Endodermal cell (in vitro differentiated cells): Measurements from ENCODE around the gene TIFAB. TPM values are rescaled to one million over a fixed set of nuclear protein-coding genes. Genes with fewer than 3 reads are reported as not detected.

ENCODE experiments used
- DNase-seq: peaks from one replicate; pipeline ENCODE4 v3.0.0-alpha.2; 2017
- H3K27ac ChIP-seq: 2 replicates; pipeline ENCODE4 v1.5.1; 2013; ENCODE audit warnings: mild to moderate bottlenecking, low read depth, low read length, moderate library complexity
- H3K27me3 ChIP-seq: 2 replicates; pipeline ENCODE4 v1.6.1; 2013; ENCODE audit warnings: mild to moderate bottlenecking, low read length, moderate library complexity; ENCODE audit not compliant: insufficient read depth, control insufficient read depth, poor library complexity, severe bottlenecking
- H3K36me3 ChIP-seq: 2 replicates; pipeline ENCODE4 v1.7.0; 2013; ENCODE audit warnings: mild to moderate bottlenecking, low read length, moderate library complexity; ENCODE audit not compliant: control insufficient read depth, insufficient read depth
- H3K4me1 ChIP-seq: one replicate; pipeline ENCODE4 v1.7.0; 2013; ENCODE audit warnings: low read length; ENCODE audit not compliant: control insufficient read depth, insufficient read depth
- H3K4me3 ChIP-seq: 2 replicates; pipeline ENCODE4 v1.5.1; 2013; ENCODE audit warnings: mild to moderate bottlenecking, low read length, moderate library complexity
- H3K9ac ChIP-seq: 2 replicates; pipeline ENCODE4 v1.6.1; 2013; ENCODE audit warnings: mild to moderate bottlenecking, low read length, moderate library complexity; ENCODE audit not compliant: poor library complexity, severe bottlenecking; ENCODE audit errors: extremely low read depth
- H3K9me3 ChIP-seq: 2 replicates; pipeline ENCODE4 v1.6.1; 2013; ENCODE audit warnings: mild to moderate bottlenecking, low read length, moderate library complexity; ENCODE audit not compliant: control insufficient read depth
- H3K27ac Mint-ChIP-seq: 2 replicates; pipeline ENCODE4 v1.8.0; 2020; ENCODE audit warnings: mixed read lengths
- H3K27me3 Mint-ChIP-seq: 2 replicates; pipeline ENCODE4 v1.8.0; 2021; ENCODE audit warnings: mild to moderate bottlenecking, mixed read lengths; ENCODE audit not compliant: insufficient read depth
- H3K36me3 Mint-ChIP-seq: 2 replicates; pipeline ENCODE4 v1.8.0; 2020; ENCODE audit warnings: low read depth, mixed read lengths
- H3K4me1 Mint-ChIP-seq: 2 replicates; pipeline ENCODE4 v1.8.0; 2020; ENCODE audit warnings: mixed read lengths
- H3K4me3 Mint-ChIP-seq: 2 replicates; pipeline ENCODE4 v1.8.0; 2020; ENCODE audit warnings: mild to moderate bottlenecking, moderate library complexity, mixed read lengths
- H3K9me3 Mint-ChIP-seq: 2 replicates; pipeline ENCODE4 v1.8.0; 2020; ENCODE audit warnings: mild to moderate bottlenecking, mixed read lengths
- WGBS, 2 experiments: methylation state at CpG; one replicate each; pipeline versions ENCODE4 v1.1.5 to v1.1.7; 2013; ENCODE audit warnings: missing lambda C conversion rate in 2 of 2, mixed read lengths in 1 of 2; ENCODE audit not compliant: insufficient coverage in 1 of 2, insufficient read length in 1 of 2; 5-methylcytosine and 5-hydroxymethylcytosine counted together
- total RNA-seq, 2 donors: library from RNA; stranded (reverse); fragmentation: NEBNext Ultra II Directional in 1 of 2; extraction: Animal tissue kit (Norgen Biotek cat#: 25700) in 1 of 2; gene quantifications; 2 replicates in 1 of 2; 3 replicates in 1 of 2; pipeline ENCODE4 v1.2.1, GENCODE V29; 2021
- TF ChIP-seq, protein P1 (sequence below): fragments of 200-600 bp; sonication (generic); conservative IDR thresholded peaks from 2 replicates; pipeline ENCODE4 v1.5.0; 2021; ENCODE audit warnings: antibody characterized with exemption, mild to moderate bottlenecking

TIFAB gene
- total RNA-seq, 2 donors from 2014 or later: not detected

DNA sequence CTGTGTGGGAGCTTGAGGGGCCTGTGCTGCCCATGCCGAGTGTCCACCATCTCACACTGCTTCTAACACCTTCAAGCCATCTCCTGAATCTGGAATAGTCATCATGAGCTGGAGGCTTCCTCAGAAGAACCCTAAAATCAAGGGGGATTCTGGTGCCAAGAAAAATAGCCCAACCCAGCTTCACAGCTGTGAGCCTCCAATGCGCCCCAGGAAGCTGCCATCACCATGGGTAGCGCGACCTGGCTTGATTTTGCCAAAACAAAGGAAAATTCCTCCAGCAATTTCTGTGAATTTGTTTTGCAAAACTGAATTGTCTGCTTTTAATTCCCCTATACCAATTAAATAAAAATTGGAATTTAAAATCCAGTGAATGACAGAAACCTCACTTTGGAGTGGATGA is 6.2 kb upstream of the TIFAB start:
- Mint-ChIP-seq H3K36me3 (no peaks in the 10 kb centered on the region), H3K27me3 (peaks cover 85% of the 10 kb centered on the region), H3K9me3 (no peaks in the 10 kb centered on the region), H3K4me3 (no peak overlapping the region), H3K4me1 (peaks cover 4% of the 10 kb centered on the region), H3K27ac (no peak overlapping the region)
- H3K27me3 ChIP-seq: peaks cover 84% of the 10 kb centered on the region
- no peak overlapping the region for H3K4me3 ChIP-seq
- TF ChIP-seq, protein P1, sequence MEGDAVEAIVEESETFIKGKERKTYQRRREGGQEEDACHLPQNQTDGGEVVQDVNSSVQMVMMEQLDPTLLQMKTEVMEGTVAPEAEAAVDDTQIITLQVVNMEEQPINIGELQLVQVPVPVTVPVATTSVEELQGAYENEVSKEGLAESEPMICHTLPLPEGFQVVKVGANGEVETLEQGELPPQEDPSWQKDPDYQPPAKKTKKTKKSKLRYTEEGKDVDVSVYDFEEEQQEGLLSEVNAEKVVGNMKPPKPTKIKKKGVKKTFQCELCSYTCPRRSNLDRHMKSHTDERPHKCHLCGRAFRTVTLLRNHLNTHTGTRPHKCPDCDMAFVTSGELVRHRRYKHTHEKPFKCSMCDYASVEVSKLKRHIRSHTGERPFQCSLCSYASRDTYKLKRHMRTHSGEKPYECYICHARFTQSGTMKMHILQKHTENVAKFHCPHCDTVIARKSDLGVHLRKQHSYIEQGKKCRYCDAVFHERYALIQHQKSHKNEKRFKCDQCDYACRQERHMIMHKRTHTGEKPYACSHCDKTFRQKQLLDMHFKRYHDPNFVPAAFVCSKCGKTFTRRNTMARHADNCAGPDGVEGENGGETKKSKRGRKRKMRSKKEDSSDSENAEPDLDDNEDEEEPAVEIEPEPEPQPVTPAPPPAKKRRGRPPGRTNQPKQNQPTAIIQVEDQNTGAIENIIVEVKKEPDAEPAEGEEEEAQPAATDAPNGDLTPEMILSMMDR: no peak
- DNase-seq: no peak
- 97 to 100% methylated on average over 3 to 4 of the region's 4 CpGs for WGBS, 2 experiments
- H3K9me3 ChIP-seq: no peaks in the 10 kb centered on the region
- no peaks in the 10 kb centered on the region for H3K36me3 ChIP-seq
- H3K4me1 ChIP-seq: no peaks in the 10 kb centered on the region
- no peak overlapping the region for H3K27ac ChIP-seq
- H3K9ac ChIP-seq: no peak overlapping the region

DNA sequence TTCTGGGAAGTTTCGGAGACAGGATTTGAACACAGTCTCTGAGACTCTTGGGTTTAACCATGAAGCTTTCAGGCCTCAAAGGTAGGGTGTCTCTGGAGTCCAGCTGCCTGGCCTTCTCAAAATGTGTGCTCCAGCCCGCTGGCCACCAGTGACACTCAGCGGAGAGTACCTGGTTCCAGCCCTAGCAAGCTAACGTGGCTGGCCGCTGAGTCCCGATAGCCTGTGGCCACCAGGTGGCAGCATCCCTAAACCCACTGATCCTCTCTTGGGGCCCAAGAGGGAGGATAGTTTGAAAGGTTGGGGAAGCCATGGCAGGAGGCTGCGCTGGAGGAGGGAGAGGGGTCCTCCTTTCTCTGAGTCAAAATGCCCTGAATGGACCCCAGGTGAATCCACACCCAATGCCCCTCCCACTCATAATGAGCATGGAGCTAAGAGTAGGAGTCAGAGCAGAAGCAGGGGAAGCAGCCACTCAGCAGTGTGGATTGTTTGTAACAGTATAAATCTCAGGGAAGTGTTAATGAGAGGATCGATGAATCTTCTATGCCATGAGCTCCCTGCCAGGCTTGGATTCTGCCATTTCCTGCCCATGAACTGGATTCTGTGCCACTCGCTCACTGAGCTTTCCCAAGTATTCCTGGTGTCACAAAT is 5.4 kb upstream of the TIFAB start:
- H3K27me3 Mint-ChIP-seq: peaks cover 84% of the 10 kb centered on the region
- no peaks in the 10 kb centered on the region for H3K36me3 Mint-ChIP-seq
- 52 to 100% methylated on average over 2 to 9 of the region's 9 CpGs for WGBS, 2 experiments
- H3K27ac Mint-ChIP-seq: no peak overlapping the region
- Histone ChIP-seq H3K36me3 (no peaks in the 10 kb centered on the region), H3K9ac (no peak overlapping the region), H3K4me1 (no peaks in the 10 kb centered on the region), H3K27me3 (peaks cover 76% of the 10 kb centered on the region), H3K9me3 (no peaks in the 10 kb centered on the region), H3K27ac (no peak overlapping the region), H3K4me3 (no peak overlapping the region)
- H3K9me3 Mint-ChIP-seq: no peaks in the 10 kb centered on the region
- peaks cover 4% of the 10 kb centered on the region for H3K4me1 Mint-ChIP-seq
- no peak overlapping the region for H3K4me3 Mint-ChIP-seq
- TF ChIP-seq, protein P1: peak; percentile 95
- DNase-seq: peak; percentile 93

GRCh38 chr5:135456238-135457099 is 4.3 kb upstream of the TIFAB start:
- Mint-ChIP-seq H3K27ac (no peak overlapping the region), H3K36me3 (no peaks in the 10 kb centered on the region), H3K4me1 (peaks cover 2% of the 10 kb centered on the region), H3K27me3 (peaks cover 83% of the 10 kb centered on the region), H3K9me3 (no peaks in the 10 kb centered on the region), H3K4me3 (no peak overlapping the region)
- Histone ChIP-seq H3K4me1 (no peaks in the 10 kb centered on the region), H3K9me3 (no peaks in the 10 kb centered on the region), H3K4me3 (no peak overlapping the region), H3K36me3 (no peaks in the 10 kb centered on the region), H3K27ac (no peak overlapping the region), H3K9ac (no peak overlapping the region), H3K27me3 (peaks cover 71% of the 10 kb centered on the region)
- DNase-seq: no peak
- 88 to 94% methylated on average over 7 to 12 of the region's 12 CpGs for WGBS, 2 experiments
- TF ChIP-seq, protein P1: no peak
